ENCODE results near the gene PLK3. TPM values are rescaled to one million over a fixed set of nuclear protein-coding genes. Genes with fewer than 3 reads are reported as not detected.

Gene PLK3
- total and polyA plus RNA-seq, 9 of the 15 experiments (the other 6 are each of a cell fraction or from before 2014, with no cell fraction given): 0.52 to 22.7 (median 11.0) TPM

DNA sequence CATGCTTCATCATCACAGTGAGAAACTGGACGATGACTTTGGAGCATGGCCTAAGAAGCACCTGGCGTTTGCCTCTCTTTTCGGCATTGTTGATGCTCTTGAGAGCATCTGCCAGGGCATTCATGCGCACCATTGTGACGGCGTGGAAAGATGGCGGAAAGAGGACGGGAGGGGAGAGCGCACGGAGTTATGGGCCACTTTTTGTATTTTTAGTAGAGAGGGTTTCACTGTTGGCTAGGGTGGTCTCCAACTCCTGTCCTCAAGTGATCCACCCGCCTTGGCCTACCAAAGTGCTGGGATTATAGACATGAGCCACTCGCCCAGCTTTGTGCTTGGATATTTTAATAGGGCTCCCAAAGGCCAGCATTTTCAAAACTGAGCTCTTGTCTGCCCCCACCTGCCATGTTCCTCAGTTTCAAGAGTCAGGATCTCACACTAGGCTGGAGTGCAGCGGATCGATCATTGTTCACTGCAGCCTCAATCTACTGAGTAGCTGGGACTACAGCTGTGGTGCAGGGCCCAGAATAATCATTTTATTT lies 19.5 kb upstream of the PLK3 start:
- WGBS (ENCODE audit: insufficient coverage, low coverage, missing lambda C conversion rate): 90% methylated on average over 14 of the region's 14 CpGs
- Histone ChIP-seq H3K27ac (ENCODE audit: extremely low read depth, low read depth, low read length) (peak overlapping the region; percentile 11; the same call in 1 of the 3 replicates), H3K9me1 (ENCODE audit: control insufficient read depth, insufficient read depth, low read length) (peaks cover 10% of the 10 kb centered on the region), H4K20me1 (replicated peaks; ENCODE audit: control insufficient read depth, insufficient read depth, low read length) (peaks cover 31% of the 10 kb centered on the region), H3K9ac (ENCODE audit: insufficient read depth in 1 of 2, low read depth in 2 of 2, low read length in 2 of 2) (no peak overlapping the region), H3K9me3 (replicated peaks; ENCODE audit: control insufficient read depth, insufficient read depth, low read depth, low read length) (no peaks in the 10 kb centered on the region), H3K79me2 (ENCODE audit: control insufficient read depth, insufficient read depth, low read length) (peaks cover 36% of the 10 kb centered on the region), H3K36me3 (ENCODE audit: control insufficient read depth, insufficient read depth, low read length) (peaks cover 60% of the 10 kb centered on the region), H3K4me3 (no peak overlapping the region), H3K4me2 (ENCODE audit: insufficient read depth, low read length) (no peak overlapping the region), H3K27me3 (ENCODE audit: control insufficient read depth in 2 of 2, insufficient read depth in 2 of 2, low read length in 2 of 2) (no peaks in the 10 kb centered on the region), H2AFZ (ENCODE audit: low read depth, low read length) (no peak overlapping the region), H3K4me1 (replicated peaks in 1 of 2; ENCODE audit: control insufficient read depth in 2 of 2, insufficient read depth in 2 of 2, low read length in 2 of 2) (peaks cover 13 to 20% of the 10 kb centered on the region in 2 experiments)
- FAIRE-seq (no peak), DNase-seq (ENCODE audit: extremely low read depth in 1 of 4, low spot score in 3 of 4) (peak in 1 of 4 experiments; percentile 51), ATAC-seq (peak; percentile 42)
- in situ Hi-C loops (cut with MboI): no loop called here
- POLR2A ChIA-PET: interaction anchor here (0.9 to 11.6 kb wide), 15 partner anchors 8 to 951 kb away, joined by 3 to 253 read pairs (median 4); partner anchors contain the start of genes BEST4, BTBD19, PLK3 and UROD
- intact Hi-C loops (cut with micrococcal nuclease): no loop called here
- CTCF ChIA-PET (ENCODE audit: low intra/inter-chr PET ratio): no interaction called here
- BruUV-seq (replicated peaks): no TSS peak
- TF ChIP-seq, protein P1, sequence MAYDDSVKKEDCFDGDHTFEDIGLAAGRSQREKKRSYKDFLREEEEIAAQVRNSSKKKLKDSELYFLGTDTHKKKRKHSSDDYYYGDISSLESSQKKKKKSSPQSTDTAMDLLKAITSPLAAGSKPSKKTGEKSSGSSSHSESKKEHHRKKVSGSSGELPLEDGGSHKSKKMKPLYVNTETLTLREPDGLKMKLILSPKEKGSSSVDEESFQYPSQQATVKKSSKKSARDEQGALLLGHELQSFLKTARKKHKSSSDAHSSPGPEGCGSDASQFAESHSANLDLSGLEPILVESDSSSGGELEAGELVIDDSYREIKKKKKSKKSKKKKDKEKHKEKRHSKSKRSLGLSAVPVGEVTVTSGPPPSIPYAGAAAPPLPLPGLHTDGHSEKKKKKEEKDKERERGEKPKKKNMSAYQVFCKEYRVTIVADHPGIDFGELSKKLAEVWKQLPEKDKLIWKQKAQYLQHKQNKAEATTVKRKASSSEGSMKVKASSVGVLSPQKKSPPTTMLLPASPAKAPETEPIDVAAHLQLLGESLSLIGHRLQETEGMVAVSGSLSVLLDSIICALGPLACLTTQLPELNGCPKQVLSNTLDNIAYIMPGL (CRISPR knock-in tag; IDR thresholded peaks at IDR 0.05): no peak
- no peak for TF ChIP-seq STAT5A (IDR thresholded peaks at IDR 0.05; ENCODE audit: borderline replicate concordance, low read length)
- TF ChIP-seq, protein P2, sequence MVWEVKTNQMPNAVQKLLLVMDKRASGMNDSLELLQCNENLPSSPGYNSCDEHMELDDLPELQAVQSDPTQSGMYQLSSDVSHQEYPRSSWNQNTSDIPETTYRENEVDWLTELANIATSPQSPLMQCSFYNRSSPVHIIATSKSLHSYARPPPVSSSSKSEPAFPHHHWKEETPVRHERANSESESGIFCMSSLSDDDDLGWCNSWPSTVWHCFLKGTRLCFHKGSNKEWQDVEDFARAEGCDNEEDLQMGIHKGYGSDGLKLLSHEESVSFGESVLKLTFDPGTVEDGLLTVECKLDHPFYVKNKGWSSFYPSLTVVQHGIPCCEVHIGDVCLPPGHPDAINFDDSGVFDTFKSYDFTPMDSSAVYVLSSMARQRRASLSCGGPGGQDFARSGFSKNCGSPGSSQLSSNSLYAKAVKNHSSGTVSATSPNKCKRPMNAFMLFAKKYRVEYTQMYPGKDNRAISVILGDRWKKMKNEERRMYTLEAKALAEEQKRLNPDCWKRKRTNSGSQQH (CRISPR knock-in tag; IDR thresholded peaks at IDR 0.05): no peak
- peak; percentile 63; the same call in 1 of the 2 replicates for TF ChIP-seq POLR2AphosphoS5 (IDR thresholded peaks at IDR 0.05; ENCODE audit: control insufficient read depth, insufficient read depth, low read depth, low read length)
- TF ChIP-seq MIER1 (IDR thresholded peaks at IDR 0.05; ENCODE audit: low read depth): no peak
- peak; percentile 56 for TF ChIP-seq POLR2B (IDR thresholded peaks at IDR 0.05; ENCODE audit: low read depth, partially characterized antibody)
- no peak for TF ChIP-seq NONO (IDR thresholded peaks at IDR 0.05; ENCODE audit: low read depth in 2 of 2, low read length in 1 of 2)
- TF ChIP-seq, protein P3, sequence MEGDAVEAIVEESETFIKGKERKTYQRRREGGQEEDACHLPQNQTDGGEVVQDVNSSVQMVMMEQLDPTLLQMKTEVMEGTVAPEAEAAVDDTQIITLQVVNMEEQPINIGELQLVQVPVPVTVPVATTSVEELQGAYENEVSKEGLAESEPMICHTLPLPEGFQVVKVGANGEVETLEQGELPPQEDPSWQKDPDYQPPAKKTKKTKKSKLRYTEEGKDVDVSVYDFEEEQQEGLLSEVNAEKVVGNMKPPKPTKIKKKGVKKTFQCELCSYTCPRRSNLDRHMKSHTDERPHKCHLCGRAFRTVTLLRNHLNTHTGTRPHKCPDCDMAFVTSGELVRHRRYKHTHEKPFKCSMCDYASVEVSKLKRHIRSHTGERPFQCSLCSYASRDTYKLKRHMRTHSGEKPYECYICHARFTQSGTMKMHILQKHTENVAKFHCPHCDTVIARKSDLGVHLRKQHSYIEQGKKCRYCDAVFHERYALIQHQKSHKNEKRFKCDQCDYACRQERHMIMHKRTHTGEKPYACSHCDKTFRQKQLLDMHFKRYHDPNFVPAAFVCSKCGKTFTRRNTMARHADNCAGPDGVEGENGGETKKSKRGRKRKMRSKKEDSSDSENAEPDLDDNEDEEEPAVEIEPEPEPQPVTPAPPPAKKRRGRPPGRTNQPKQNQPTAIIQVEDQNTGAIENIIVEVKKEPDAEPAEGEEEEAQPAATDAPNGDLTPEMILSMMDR (IDR thresholded peaks at IDR 0.05 in 2 of 3, conservative IDR thresholded peaks at IDR 0.05 in 1 of 3; ENCODE audit: insufficient read depth in 2 of 3, low read depth in 1 of 3, low read length in 3 of 3): peak in 2 of 3 experiments; percentile 12 to 15; a peak in 1 of 6 replicates
- TF ChIP-seq JUNB (CRISPR knock-in tag; conservative IDR thresholded peaks at IDR 0.05): no peak
- no peak for TF ChIP-seq ZBTB17 (CRISPR knock-in tag; IDR thresholded peaks at IDR 0.05)
- TF ChIP-seq TOE1 (IDR thresholded peaks at IDR 0.05; ENCODE audit: borderline replicate concordance): 0 out of 2 replicates have a peak, but pooled peaks have one; percentile 32
- no peak for TF ChIP-seq TOE1 (CRISPR knock-in tag; IDR thresholded peaks at IDR 0.05; ENCODE audit: borderline replicate concordance, low read depth)
- no peak for TF ChIP-seq ATF1 (CRISPR knock-in tag; IDR thresholded peaks at IDR 0.05)
- TF ChIP-seq ATF1 (tag; IDR thresholded peaks at IDR 0.05): 0 out of 2 replicates have a peak, but pooled peaks have one; percentile 7
- TF ChIP-seq, protein P4, sequence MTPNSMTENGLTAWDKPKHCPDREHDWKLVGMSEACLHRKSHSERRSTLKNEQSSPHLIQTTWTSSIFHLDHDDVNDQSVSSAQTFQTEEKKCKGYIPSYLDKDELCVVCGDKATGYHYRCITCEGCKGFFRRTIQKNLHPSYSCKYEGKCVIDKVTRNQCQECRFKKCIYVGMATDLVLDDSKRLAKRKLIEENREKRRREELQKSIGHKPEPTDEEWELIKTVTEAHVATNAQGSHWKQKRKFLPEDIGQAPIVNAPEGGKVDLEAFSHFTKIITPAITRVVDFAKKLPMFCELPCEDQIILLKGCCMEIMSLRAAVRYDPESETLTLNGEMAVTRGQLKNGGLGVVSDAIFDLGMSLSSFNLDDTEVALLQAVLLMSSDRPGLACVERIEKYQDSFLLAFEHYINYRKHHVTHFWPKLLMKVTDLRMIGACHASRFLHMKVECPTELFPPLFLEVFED (CRISPR knock-in tag; conservative IDR thresholded peaks at IDR 0.05): peak; percentile 50; the same call in 1 of the 2 replicates
- TF ChIP-seq DDX20 (tag; IDR thresholded peaks at IDR 0.05; ENCODE audit: low read depth): no peak
